ENCODE data around the gene MRTO4.
"Not testable (repeated sequence)": the region's sequence is repeated elsewhere in the genome, so short reads cannot be mapped to it uniquely, and the experiment has no call there.

Gene MRTO4

GRCh38 chr1:19229229-19229628 lies 22.4 kb upstream of the MRTO4 start:
- DNase-seq: no peak

- DNase-seq: no peak
Measured at GRCh38 chr1:19229828-19230325, 21.7 kb upstream of the MRTO4 start.

GRCh38 chr1:19231736-19232523 lies 19.7 kb upstream of the MRTO4 start:
- DNase-seq: not testable (repeated sequence)

GRCh38 chr1:19232524-19232846 lies 19.1 kb upstream of the MRTO4 start:
- DNase-seq: no peak

GRCh38 chr1:19234224-19234623 lies 17.4 kb upstream of the MRTO4 start:
- DNase-seq: no peak

- no peak for DNase-seq
Measured at GRCh38 chr1:19239876-19240275, 11.7 kb upstream of the MRTO4 start.

- peak; percentile 37 for DNase-seq
Measured at GRCh38 chr1:19240673-19241538, 10.7 kb upstream of the MRTO4 start.

GRCh38 chr1:19250629-19251304 lies 838 bp upstream of the MRTO4 start:
- no peak for DNase-seq

GRCh38 chr1:19254416-19254815 lies 2.8 kb downstream of the MRTO4 start:
- DNase-seq: no peak

- DNase-seq: no peak
Measured at GRCh38 chr1:19255288-19255687, 3.7 kb downstream of the MRTO4 start.

GRCh38 chr1:19256301-19256700 lies 4.7 kb downstream of the MRTO4 start:
- DNase-seq: not testable (repeated sequence)

- no peak for DNase-seq
Measured at GRCh38 chr1:19257178-19257914, 5.7 kb downstream of the MRTO4 start.

GRCh38 chr1:19258353-19258752 lies 6.7 kb downstream of the MRTO4 start:
- no peak for DNase-seq

- DNase-seq: peak; percentile 29
Measured at GRCh38 chr1:19260211-19261138, 8.9 kb downstream of the MRTO4 start.

GRCh38 chr1:19262047-19262446 lies 10.4 kb downstream of the MRTO4 start:
- DNase-seq: no peak

- no peak for DNase-seq
Measured at GRCh38 chr1:19262744-19263143, 11.1 kb downstream of the MRTO4 start.

GRCh38 chr1:19268445-19268844 lies 16.8 kb downstream of the MRTO4 start:
- no peak for DNase-seq

GRCh38 chr1:19269427-19270342 lies 18.1 kb downstream of the MRTO4 start:
- DNase-seq: not testable (repeated sequence)

- DNase-seq: not testable (repeated sequence)
Measured at GRCh38 chr1:19270343-19270730, 18.7 kb downstream of the MRTO4 start.

GRCh38 chr1:19272064-19272463 lies 20.5 kb downstream of the MRTO4 start:
- no peak for DNase-seq
